Endothelial cell of umbilical vein (primary cell): Measurements from ENCODE around the gene BRAT1. TPM values are rescaled to one million over a fixed set of nuclear protein-coding genes. Genes with fewer than 3 reads are reported as not detected.

Source experiments
- BruUV-seq: library from RNA; stranded (reverse); fragments of 400-500 nt; replicated peaks from 2 replicates; lab custom pipeline; 2021; lab: Mats Ljungman, UMichigan
- CTCF ChIA-PET: fragments of 300-600, 350-600 bp; sonication (Branson Sonifier 250); formaldehyde crosslinking; loops from one replicate; lab custom pipeline; 2021; ENCODE audit warnings: antibody characterized with exemption, inconsistent platforms; lab: Charles Lee
- POLR2A ChIA-PET: fragments of 300-600, 350-600 bp; sonication (Branson Sonifier 250); formaldehyde crosslinking; loops from one replicate; lab custom pipeline; 2021; ENCODE audit warnings: antibody characterized with exemption, inconsistent platforms; lab: Charles Lee
- DNase-seq: peaks from one replicate; pipeline ENCODE4 v3.0.0-alpha.2; 2011; ENCODE audit warnings: low read depth, low spot score
- FAIRE-seq: peaks from 2 replicates; lab custom pipeline; 2011; peaks lifted over from hg19 to GRCh38; lab: Jason Lieb, UNC
- H2AFZ ChIP-seq: 2 replicates; pipeline ENCODE4 v1.6.0; 2012; ENCODE audit warnings: low read depth, low read length, control low read depth, inconsistent platforms
- H3K27ac ChIP-seq: 2 replicates; pipeline ENCODE4 v1.5.1; 2011; ENCODE audit warnings: low read depth, mild to moderate bottlenecking, control low read depth, low read length, moderate library complexity; ENCODE audit not compliant: insufficient read depth
- H3K27me3 ChIP-seq, 2 experiments: 2 replicates each; pipeline versions ENCODE4 v1.6.0 to v1.6.1; 2011; ENCODE audit warnings: low read length in 2 of 2, mixed read lengths in 1 of 2; ENCODE audit not compliant: control insufficient read depth in 2 of 2, insufficient read depth in 2 of 2
- H3K36me3 ChIP-seq, 2 experiments: 2 replicates in 1 of 2; 3 replicates in 1 of 2; pipeline ENCODE4 v1.5.1; 2011; ENCODE audit warnings: low read length in 2 of 2, mild to moderate bottlenecking in 1 of 2, moderate library complexity in 1 of 2; ENCODE audit not compliant: control insufficient read depth in 2 of 2, insufficient read depth in 2 of 2; ENCODE audit errors: extremely low read depth in 1 of 2
- H3K4me1 ChIP-seq: 3 replicates; pipeline ENCODE4 v1.5.1; 2011; ENCODE audit warnings: mild to moderate bottlenecking, low read length; ENCODE audit not compliant: control insufficient read depth, insufficient read depth; ENCODE audit errors: extremely low read depth
- H3K4me2 ChIP-seq: 2 replicates; pipeline ENCODE4 v1.6.1; 2011; ENCODE audit warnings: low read length, control low read depth, mixed read lengths; ENCODE audit not compliant: insufficient read depth
- H3K4me3 ChIP-seq, 3 experiments: fragments of 200-600 bp in 1 of 3; sonication (generic), shearing (Covaris generic) in 1 of 3; replicated peaks in 1 of 3; 2 replicates each; pipeline ENCODE4 v1.5.1; 2011 to 2016; ENCODE audit warnings: control low read depth in 3 of 3, low read length in 3 of 3, mild to moderate bottlenecking in 2 of 3, inconsistent platforms in 1 of 3, low read depth in 1 of 3, moderate library complexity in 1 of 3; ENCODE audit not compliant: insufficient read depth in 1 of 3
- H3K79me2 ChIP-seq: 2 replicates; pipeline ENCODE4 v1.6.0; 2012; ENCODE audit warnings: low read length, inconsistent platforms; ENCODE audit not compliant: control insufficient read depth, insufficient read depth
- H3K9ac ChIP-seq: replicated peaks from 2 replicates; pipeline ENCODE3; 2011; ENCODE audit warnings: low read length, control low read depth; ENCODE audit not compliant: insufficient read depth; ENCODE audit errors: extremely low read depth
- H3K9me1 ChIP-seq: replicated peaks from 3 replicates; pipeline ENCODE4 v1.6.0; 2011; ENCODE audit warnings: mild to moderate bottlenecking, low read length; ENCODE audit not compliant: control insufficient read depth, insufficient read depth; ENCODE audit errors: extremely low read depth
- H3K9me3 ChIP-seq: replicated peaks from 2 replicates; pipeline ENCODE4 v1.5.1; 2012; ENCODE audit warnings: low read length, inconsistent platforms; ENCODE audit not compliant: control insufficient read depth, insufficient read depth
- H4K20me1 ChIP-seq: replicated peaks from 2 replicates; pipeline ENCODE3; 2011; ENCODE audit warnings: mild to moderate bottlenecking, low read length; ENCODE audit not compliant: control insufficient read depth, insufficient read depth; ENCODE audit errors: extremely low read depth
- CTCF ChIP-seq, 2 donors: IDR thresholded peaks; 1 replicate in 1 of 2; 2 replicates in 1 of 2; pipeline ENCODE4 v1.5.1; 2011; ENCODE audit warnings: low read length in 2 of 2, mild to moderate bottlenecking in 2 of 2, moderate library complexity in 2 of 2, control low read depth in 1 of 2, inconsistent platforms in 1 of 2, low read depth in 1 of 2; ENCODE audit not compliant: insufficient read depth in 1 of 2; ENCODE audit errors: extremely low read depth in 1 of 2
- EZH2 ChIP-seq: IDR thresholded peaks from 2 replicates; pipeline ENCODE4 v1.6.1; 2012; ENCODE audit warnings: borderline replicate concordance, low read depth, mild to moderate bottlenecking, moderate library complexity, low read length, inconsistent platforms; ENCODE audit not compliant: severe bottlenecking
- FOS ChIP-seq: IDR thresholded peaks from 2 replicates; pipeline ENCODE4 v1.6.1; 2011; ENCODE audit warnings: mild to moderate bottlenecking, low read length, moderate library complexity, borderline replicate concordance; ENCODE audit not compliant: insufficient read depth
- GATA2 ChIP-seq: IDR thresholded peaks from 2 replicates; pipeline ENCODE4 v1.7.0; 2011; ENCODE audit warnings: low read depth, mild to moderate bottlenecking, moderate library complexity, mixed read lengths, low read length; ENCODE audit not compliant: insufficient read length, insufficient read depth
- JUN ChIP-seq: IDR thresholded peaks from 2 replicates; pipeline ENCODE4 v1.6.1; 2011; ENCODE audit warnings: borderline replicate concordance, low read depth; ENCODE audit not compliant: insufficient read length, insufficient read depth
- MAX ChIP-seq: IDR thresholded peaks from 2 replicates; pipeline ENCODE4 v1.6.1; 2011; ENCODE audit not compliant: insufficient read depth, insufficient read length
- MYC ChIP-seq: IDR thresholded peaks from one replicate; pipeline ENCODE4 v1.6.1; 2011; ENCODE audit warnings: mild to moderate bottlenecking, low read depth, low read length
- POLR2A ChIP-seq: IDR thresholded peaks from 2 replicates; pipeline ENCODE4 v1.6.1; 2012; ENCODE audit warnings: low read depth, mild to moderate bottlenecking, control low read depth, low read length
- POLR2AphosphoS5 ChIP-seq: IDR thresholded peaks from 2 replicates; pipeline ENCODE4 v1.6.1; 2012; ENCODE audit warnings: low read depth, mild to moderate bottlenecking, control low read depth, low read length, moderate library complexity; ENCODE audit not compliant: insufficient read depth
- dilution Hi-C: fragments of 300-500 bp; cut with MboI; formaldehyde crosslinking; loops from one replicate; pipeline ENCODE4 v1.15.0; 2019; ENCODE audit warnings: low sequenced_read_pairs; ENCODE audit not compliant: extremely low pct_ligation_motif_present
- intact Hi-C: fragments of 100-400 bp; cut with micrococcal nuclease; formaldehyde crosslinking; loops from one replicate; pipeline ENCODE4 v1.10.0; 2022
- polyA plus RNA-seq, 4 experiments: library from polyadenylated mRNA; depleted of rRNA in 3 of 4; stranded (reverse) in 3 of 4; unstranded in 1 of 4; fragments of >200 nt; gene quantifications; 2 replicates each; pipeline versions ENCODE4 v1.2.1 to v1.2.3, GENCODE V29; 2011 to 2012; ENCODE audit warnings: missing spikeins in 1 of 4
- total RNA-seq: library from RNA; stranded (reverse); gene quantifications from 2 replicates; pipeline ENCODE4 v1.2.3, GENCODE V29; 2021

BRAT1 gene
- total and polyA plus RNA-seq, 2 donors (not counting 3 experiments of a cell fraction or from before 2014, with no cell fraction given) = 31.1 to 31.6 TPM

GRCh38 chr7:2497065-2497464 is 58.3 kb downstream of the BRAT1 start:
- no peak overlapping the region for H3K9ac ChIP-seq
- H3K27ac ChIP-seq = no peak overlapping the region
- no peak overlapping the region for H3K4me2 ChIP-seq
- TF ChIP-seq GATA2 = no peak
- no peak for TF ChIP-seq MAX
- TF ChIP-seq CTCF (IDR thresholded peaks at IDR 0.05; ENCODE audit: extremely low read depth in 1 of 2, insufficient read depth in 1 of 2, low read depth in 1 of 2, low read length in 2 of 2) = no peak
- no peak for TF ChIP-seq JUN
- no peak for TF ChIP-seq POLR2A
- no peak for TF ChIP-seq POLR2AphosphoS5
- no peak for TF ChIP-seq MYC
- TF ChIP-seq EZH2 = no peak
- TF ChIP-seq FOS = no peak
- POLR2A ChIA-PET = no interaction called here
- no peak for FAIRE-seq
- no peaks in the 10 kb centered on the region for H3K9me3 ChIP-seq
- no peak overlapping the region for H2AFZ ChIP-seq
- no peaks in the 10 kb centered on the region for H3K79me2 ChIP-seq
- no peak overlapping the region for H3K4me3 ChIP-seq
- no peaks in the 10 kb centered on the region for H3K4me1 ChIP-seq
- H3K27me3 ChIP-seq = no peaks in the 10 kb centered on the region
- DNase-seq = no peak
- BruUV-seq = no TSS peak
- no peaks in the 10 kb centered on the region for H3K36me3 ChIP-seq
- CTCF ChIA-PET = no interaction called here
- no peaks in the 10 kb centered on the region for H4K20me1 ChIP-seq
- H3K9me1 ChIP-seq = no peaks in the 10 kb centered on the region
- dilution Hi-C loops = no loop called here
- intact Hi-C loops = no loop called here
